Glomerular endothelial cell (primary cell): ENCODE data around the gene TP53INP2. TPM values are rescaled to one million over a fixed set of nuclear protein-coding genes. Genes with fewer than 3 reads are reported as not detected.

ENCODE experiments used
- total RNA-seq: library from RNA; depleted of rRNA; stranded (reverse); fragments of >200 nt; gene quantifications from 2 replicates; pipeline ENCODE4 v1.2.3, GENCODE V29; 2015

The TP53INP2 gene
- total RNA-seq, 1 donor from 2014 or later: 36.9 TPM

Other genes starting within 250 kb of the TP53INP2 start
- 198 and 200 TPM in 2 replicates for gene DYNLRB1, start 187.9 kb upstream of the TP53INP2 start, total RNA-seq
- 77.5 and 97.0 TPM in 2 replicates for gene MAP1LC3A, start 145.6 kb upstream of the TP53INP2 start, total RNA-seq
- 17.7 and 24.4 TPM in 2 replicates for gene PIGU, start 27.3 kb upstream of the TP53INP2 start, total RNA-seq
- gene NCOA6, start 121.3 kb downstream of the TP53INP2 start, total RNA-seq: 13.0 and 20.1 TPM in 2 replicates
- 3.1 and 6.2 TPM in 2 replicates for gene GGT7, start 168.5 kb downstream of the TP53INP2 start, total RNA-seq
- gene ACSS2, start 172.3 kb downstream of the TP53INP2 start, total RNA-seq: 36.5 and 51.8 TPM in 2 replicates